ENCODE results near the gene KCNQ1.

The KCNQ1 gene

GRCh38 chr11:2547806-2548205 lies 103.0 kb downstream of the KCNQ1 start:
- H3K36me3 Mint-ChIP-seq (ENCODE audit: low read depth): no peaks in the 10 kb centered on the region
- no peak overlapping the region for H3K27ac Mint-ChIP-seq
- H3K4me3 Mint-ChIP-seq: no peak overlapping the region
- H3K4me1 Mint-ChIP-seq (ENCODE audit: low read depth): peaks cover 3% of the 10 kb centered on the region
- H3K9me3 Mint-ChIP-seq: no peaks in the 10 kb centered on the region
- no peaks in the 10 kb centered on the region for H3K27me3 Mint-ChIP-seq (ENCODE audit: low read depth)

GRCh38 chr11:2548596-2548995 lies 103.8 kb downstream of the KCNQ1 start:
- Mint-ChIP-seq H3K9me3 (no peaks in the 10 kb centered on the region), H3K27ac (no peak overlapping the region), H3K4me3 (no peak overlapping the region), H3K4me1 (ENCODE audit: low read depth) (peaks cover 3% of the 10 kb centered on the region), H3K27me3 (ENCODE audit: low read depth) (no peaks in the 10 kb centered on the region), H3K36me3 (ENCODE audit: low read depth) (no peaks in the 10 kb centered on the region)

GRCh38 chr11:2549080-2549479 lies 104.3 kb downstream of the KCNQ1 start:
- no peaks in the 10 kb centered on the region for H3K27me3 Mint-ChIP-seq (ENCODE audit: low read depth)
- no peak overlapping the region for H3K27ac Mint-ChIP-seq
- H3K9me3 Mint-ChIP-seq: no peaks in the 10 kb centered on the region
- peaks cover 3% of the 10 kb centered on the region for H3K4me1 Mint-ChIP-seq (ENCODE audit: low read depth)
- H3K4me3 Mint-ChIP-seq: no peak overlapping the region
- no peaks in the 10 kb centered on the region for H3K36me3 Mint-ChIP-seq (ENCODE audit: low read depth)

GRCh38 chr11:2549491-2549875 lies 104.7 kb downstream of the KCNQ1 start:
- H3K27me3 Mint-ChIP-seq (ENCODE audit: low read depth): no peaks in the 10 kb centered on the region
- no peaks in the 10 kb centered on the region for H3K36me3 Mint-ChIP-seq (ENCODE audit: low read depth)
- H3K9me3 Mint-ChIP-seq: no peaks in the 10 kb centered on the region
- no peak overlapping the region for H3K27ac Mint-ChIP-seq
- peaks cover 3% of the 10 kb centered on the region for H3K4me1 Mint-ChIP-seq (ENCODE audit: low read depth)
- no peak overlapping the region for H3K4me3 Mint-ChIP-seq

GRCh38 chr11:2549876-2550605 lies 105.2 kb downstream of the KCNQ1 start:
- no peak overlapping the region for H3K4me3 Mint-ChIP-seq
- peaks cover 3% of the 10 kb centered on the region for H3K4me1 Mint-ChIP-seq (ENCODE audit: low read depth)
- H3K27ac Mint-ChIP-seq: no peak overlapping the region
- H3K36me3 Mint-ChIP-seq (ENCODE audit: low read depth): no peaks in the 10 kb centered on the region
- no peaks in the 10 kb centered on the region for H3K9me3 Mint-ChIP-seq
- H3K27me3 Mint-ChIP-seq (ENCODE audit: low read depth): no peaks in the 10 kb centered on the region

- no peak overlapping the region for H3K27ac Mint-ChIP-seq
Measured at GRCh38 chr11:2550606-2550970, 105.8 kb downstream of the KCNQ1 start.

GRCh38 chr11:2551131-2551530 lies 106.3 kb downstream of the KCNQ1 start:
- Mint-ChIP-seq H3K27me3 (ENCODE audit: low read depth) (no peaks in the 10 kb centered on the region), H3K9me3 (no peaks in the 10 kb centered on the region), H3K4me3 (no peak overlapping the region), H3K4me1 (ENCODE audit: low read depth) (peaks cover 3% of the 10 kb centered on the region), H3K27ac (no peak overlapping the region), H3K36me3 (ENCODE audit: low read depth) (no peaks in the 10 kb centered on the region)

More at GRCh38 chr11:2550606-2550970, 105.8 kb downstream of the KCNQ1 start:
- no peaks in the 10 kb centered on the region for H3K9me3 Mint-ChIP-seq
- no peaks in the 10 kb centered on the region for H3K27me3 Mint-ChIP-seq (ENCODE audit: low read depth)
- no peaks in the 10 kb centered on the region for H3K36me3 Mint-ChIP-seq (ENCODE audit: low read depth)
- H3K4me1 Mint-ChIP-seq (ENCODE audit: low read depth): peaks cover 3% of the 10 kb centered on the region
- no peak overlapping the region for H3K4me3 Mint-ChIP-seq

- H3K27me3 Mint-ChIP-seq (ENCODE audit: low read depth): no peaks in the 10 kb centered on the region
- no peak overlapping the region for H3K27ac Mint-ChIP-seq
- H3K4me3 Mint-ChIP-seq: no peak overlapping the region
Measured at GRCh38 chr11:2552210-2552609, 107.4 kb downstream of the KCNQ1 start.

GRCh38 chr11:2553198-2553597 lies 108.4 kb downstream of the KCNQ1 start:
- Mint-ChIP-seq H3K9me3 (no peaks in the 10 kb centered on the region), H3K27me3 (ENCODE audit: low read depth) (no peaks in the 10 kb centered on the region), H3K4me3 (no peak overlapping the region), H3K27ac (no peak overlapping the region), H3K36me3 (ENCODE audit: low read depth) (no peaks in the 10 kb centered on the region), H3K4me1 (ENCODE audit: low read depth) (peaks cover 3% of the 10 kb centered on the region)

More at GRCh38 chr11:2552210-2552609, 107.4 kb downstream of the KCNQ1 start:
- no peaks in the 10 kb centered on the region for H3K36me3 Mint-ChIP-seq (ENCODE audit: low read depth)
- peaks cover 3% of the 10 kb centered on the region for H3K4me1 Mint-ChIP-seq (ENCODE audit: low read depth)
- no peaks in the 10 kb centered on the region for H3K9me3 Mint-ChIP-seq

GRCh38 chr11:2553886-2554285 lies 109.1 kb downstream of the KCNQ1 start:
- Mint-ChIP-seq H3K27me3 (ENCODE audit: low read depth) (no peaks in the 10 kb centered on the region), H3K4me1 (ENCODE audit: low read depth) (peaks cover 3% of the 10 kb centered on the region), H3K36me3 (ENCODE audit: low read depth) (no peaks in the 10 kb centered on the region), H3K27ac (no peak overlapping the region), H3K4me3 (no peak overlapping the region), H3K9me3 (no peaks in the 10 kb centered on the region)

GRCh38 chr11:2554338-2555207 lies 109.8 kb downstream of the KCNQ1 start:
- Mint-ChIP-seq H3K27me3 (ENCODE audit: low read depth) (no peaks in the 10 kb centered on the region), H3K9me3 (no peaks in the 10 kb centered on the region), H3K36me3 (ENCODE audit: low read depth) (no peaks in the 10 kb centered on the region), H3K27ac (no peak overlapping the region), H3K4me3 (no peak overlapping the region), H3K4me1 (ENCODE audit: low read depth) (peaks cover 3% of the 10 kb centered on the region)

GRCh38 chr11:2555336-2555735 lies 110.5 kb downstream of the KCNQ1 start:
- H3K27ac Mint-ChIP-seq: no peak overlapping the region
- no peaks in the 10 kb centered on the region for H3K27me3 Mint-ChIP-seq (ENCODE audit: low read depth)
- H3K4me3 Mint-ChIP-seq: no peak overlapping the region
- H3K36me3 Mint-ChIP-seq (ENCODE audit: low read depth): no peaks in the 10 kb centered on the region
- peaks cover 3% of the 10 kb centered on the region for H3K4me1 Mint-ChIP-seq (ENCODE audit: low read depth)
- H3K9me3 Mint-ChIP-seq: no peaks in the 10 kb centered on the region

- no peaks in the 10 kb centered on the region for H3K27me3 Mint-ChIP-seq (ENCODE audit: low read depth)
- H3K27ac Mint-ChIP-seq: no peak overlapping the region
- no peaks in the 10 kb centered on the region for H3K36me3 Mint-ChIP-seq (ENCODE audit: low read depth)
- H3K4me3 Mint-ChIP-seq: no peak overlapping the region
- H3K9me3 Mint-ChIP-seq: no peaks in the 10 kb centered on the region
- H3K4me1 Mint-ChIP-seq (ENCODE audit: low read depth): peaks cover 3% of the 10 kb centered on the region
Measured at GRCh38 chr11:2555891-2556290, 111.1 kb downstream of the KCNQ1 start.

GRCh38 chr11:2557381-2557780 lies 112.6 kb downstream of the KCNQ1 start:
- H3K36me3 Mint-ChIP-seq (ENCODE audit: low read depth): no peaks in the 10 kb centered on the region
- peaks cover 3% of the 10 kb centered on the region for H3K4me1 Mint-ChIP-seq (ENCODE audit: low read depth)
- no peak overlapping the region for H3K4me3 Mint-ChIP-seq
- H3K27me3 Mint-ChIP-seq (ENCODE audit: low read depth): no peaks in the 10 kb centered on the region
- no peak overlapping the region for H3K27ac Mint-ChIP-seq
- no peaks in the 10 kb centered on the region for H3K9me3 Mint-ChIP-seq

GRCh38 chr11:2558397-2558796 lies 113.6 kb downstream of the KCNQ1 start:
- Mint-ChIP-seq H3K4me1 (ENCODE audit: low read depth) (no peaks in the 10 kb centered on the region), H3K27ac (no peak overlapping the region), H3K9me3 (no peaks in the 10 kb centered on the region), H3K4me3 (no peak overlapping the region), H3K27me3 (ENCODE audit: low read depth) (no peaks in the 10 kb centered on the region), H3K36me3 (ENCODE audit: low read depth) (no peaks in the 10 kb centered on the region)
